Measurements from ENCODE around the gene PIR. TPM values are rescaled to one million over a fixed set of nuclear protein-coding genes. Genes with fewer than 3 reads are reported as not detected.

PIR gene
- total and polyA plus RNA-seq, 9 donors, result 8.2 to 23.7 (median 13.1) TPM

GRCh38 chrX:15524417-15524816 is 31.3 kb upstream of the PIR start:
- no peaks in the 10 kb centered on the region for H3K9me3 ChIP-seq
- H3K4me3 ChIP-seq, result no peak overlapping the region
- intact Hi-C loops (cut with DNase I), result no loop called here
- no peaks in the 10 kb centered on the region for H3K27me3 ChIP-seq
- no peak for TF ChIP-seq POLR2A (IDR thresholded peaks at IDR 0.05)
- no peak for TF ChIP-seq EP300 (IDR thresholded peaks at IDR 0.05)
- TF ChIP-seq CTCF (IDR thresholded peaks at IDR 0.05), result no peak
- H3K27ac ChIP-seq, result no peak overlapping the region
- no peak for DNase-seq
- no peaks in the 10 kb centered on the region for H3K4me1 ChIP-seq (ENCODE audit: insufficient read depth)
- no peaks in the 10 kb centered on the region for H3K36me3 ChIP-seq

- no peaks in the 10 kb centered on the region for H3K36me3 ChIP-seq
- no peak overlapping the region for H3K4me3 ChIP-seq
- H3K9me3 ChIP-seq, result no peaks in the 10 kb centered on the region
- no peaks in the 10 kb centered on the region for H3K27me3 ChIP-seq
- intact Hi-C loops (cut with DNase I), result no loop called here
- TF ChIP-seq EP300 (IDR thresholded peaks at IDR 0.05), result no peak
- TF ChIP-seq CTCF (IDR thresholded peaks at IDR 0.05), result no peak
- no peak for TF ChIP-seq POLR2A (IDR thresholded peaks at IDR 0.05)
- no peaks in the 10 kb centered on the region for H3K4me1 ChIP-seq (ENCODE audit: insufficient read depth)
- DNase-seq, result no peak
- no peak overlapping the region for H3K27ac ChIP-seq
Observed at GRCh38 chrX:15523088-15523487, 30.0 kb upstream of the PIR start.

GRCh38 chrX:15522464-15522863 is 29.3 kb upstream of the PIR start:
- H3K9me3 ChIP-seq, result no peaks in the 10 kb centered on the region
- H3K36me3 ChIP-seq, result no peaks in the 10 kb centered on the region
- no peaks in the 10 kb centered on the region for H3K4me1 ChIP-seq (ENCODE audit: insufficient read depth)
- H3K27me3 ChIP-seq, result no peaks in the 10 kb centered on the region
- H3K27ac ChIP-seq, result no peak overlapping the region
- WGBS, 3 donors, result 79 to 87% (median 81%) methylated on average over 3 of the region's 3 CpGs
- TF ChIP-seq CTCF (IDR thresholded peaks at IDR 0.05) (no peak), EP300 (IDR thresholded peaks at IDR 0.05) (no peak), POLR2A (IDR thresholded peaks at IDR 0.05) (no peak)
- intact Hi-C loops (cut with DNase I), result no loop called here
- DNase-seq, result no peak
- H3K4me3 ChIP-seq, result no peak overlapping the region

- Histone ChIP-seq H3K4me3 (no peak overlapping the region), H3K9me3 (no peaks in the 10 kb centered on the region), H3K27ac (no peak overlapping the region), H3K36me3 (no peaks in the 10 kb centered on the region), H3K4me1 (ENCODE audit: insufficient read depth) (no peaks in the 10 kb centered on the region), H3K27me3 (no peaks in the 10 kb centered on the region)
- no peak for DNase-seq
- TF ChIP-seq POLR2A (IDR thresholded peaks at IDR 0.05), result no peak
- TF ChIP-seq EP300 (IDR thresholded peaks at IDR 0.05), result no peak
- TF ChIP-seq CTCF (IDR thresholded peaks at IDR 0.05), result no peak
- 18 to 21% (median 19%) methylated on average over 6 of the region's 6 CpGs for WGBS, 3 donors
- intact Hi-C loops (cut with DNase I), result no loop called here
Observed at GRCh38 chrX:15515931-15516330, 22.8 kb upstream of the PIR start.

GRCh38 chrX:15514279-15514678 is 21.1 kb upstream of the PIR start:
- WGBS, 3 donors, result 61 to 72% (median 63%) methylated on average over 1 of the region's 1 CpG
- Histone ChIP-seq H3K27me3 (no peaks in the 10 kb centered on the region), H3K4me1 (ENCODE audit: insufficient read depth) (no peaks in the 10 kb centered on the region), H3K36me3 (no peaks in the 10 kb centered on the region), H3K27ac (no peak overlapping the region), H3K9me3 (no peaks in the 10 kb centered on the region), H3K4me3 (no peak overlapping the region)
- no peak for DNase-seq
- TF ChIP-seq EP300 (IDR thresholded peaks at IDR 0.05) (no peak), CTCF (IDR thresholded peaks at IDR 0.05) (no peak), POLR2A (IDR thresholded peaks at IDR 0.05) (no peak)
- intact Hi-C loops (cut with DNase I), result no loop called here

All from ovary (tissue), 9 donors.